GM12892 (cell line): ENCODE measurements around the gene SELENOT. TPM values are rescaled to one million over a fixed set of nuclear protein-coding genes. Genes with fewer than 3 reads are reported as not detected.

Experiments
- DNase-seq: peaks from one replicate; pipeline ENCODE4 v3.0.0; 2011; ENCODE audit not compliant: insufficient read length
- FAIRE-seq: peaks from 2 replicates; lab custom pipeline; 2011; peaks lifted over from hg19 to GRCh38; lab: Jason Lieb, UNC
- POLR2A ChIP-seq: IDR thresholded peaks from 2 replicates; pipeline ENCODE4 v1.6.1; 2011; ENCODE audit warnings: low read depth, low read length, control low read depth
- POLR2AphosphoS5 ChIP-seq: IDR thresholded peaks from 2 replicates; pipeline ENCODE4 v1.6.1; 2011; ENCODE audit warnings: low read depth, low read length, control low read depth
- TAF1 ChIP-seq: IDR thresholded peaks from 2 replicates; pipeline ENCODE4 v1.6.1; 2011; ENCODE audit warnings: low read depth, mild to moderate bottlenecking, control low read depth, low read length, borderline replicate concordance
- polyA plus RNA-seq: library from polyadenylated mRNA; unstranded; fragments of >200 nt; gene quantifications from one replicate; pipeline ENCODE4 v1.2.1, GENCODE V29; 2012; ENCODE audit warnings: missing spikeins, inconsistent platforms; ENCODE audit not compliant: missing spikeins

SELENOT gene
- 90.8 TPM for polyA plus RNA-seq

GRCh38 chr3:150603153-150603979, at the start of gene SELENOT:
Gene SELENOT, plus strand, starts transcription at chr3:150603321. Its CDS starts 42 bp downstream, at chr3:150603363.
- FAIRE-seq (peak; percentile 97), DNase-seq (peak; percentile 62)
- TF ChIP-seq POLR2AphosphoS5 (peak; percentile 98), POLR2A (peak; percentile 99), TAF1 (peak; percentile 98)

GRCh38 chr3:150555859-150556436, 47.2 kb upstream of the SELENOT start:
- no peak for FAIRE-seq
- no peak for DNase-seq
- TF ChIP-seq POLR2A (no peak), POLR2AphosphoS5 (no peak), TAF1 (no peak)

GRCh38 chr3:150556792-150557191, 46.3 kb upstream of the SELENOT start:
- TF ChIP-seq TAF1 (no peak), POLR2AphosphoS5 (no peak), POLR2A (no peak)
- DNase-seq, result no peak
- FAIRE-seq, result no peak

- FAIRE-seq (peak; percentile 21), DNase-seq (no peak)
- TF ChIP-seq TAF1 (no peak), POLR2AphosphoS5 (no peak), POLR2A (no peak)
Measured at GRCh38 chr3:150557725-150558124, 45.4 kb upstream of the SELENOT start.

- no peak for FAIRE-seq
- DNase-seq, result no peak
- TF ChIP-seq TAF1 (no peak), POLR2AphosphoS5 (no peak), POLR2A (no peak)
Measured at GRCh38 chr3:150564243-150564642, 38.9 kb upstream of the SELENOT start.

GRCh38 chr3:150567328-150567727, 35.8 kb upstream of the SELENOT start:
- DNase-seq, result no peak
- no peak for TF ChIP-seq POLR2A
- TF ChIP-seq TAF1, result no peak
- TF ChIP-seq POLR2AphosphoS5, result no peak
- no peak for FAIRE-seq

- DNase-seq, result no peak
- no peak for TF ChIP-seq TAF1
- no peak for TF ChIP-seq POLR2A
- no peak for TF ChIP-seq POLR2AphosphoS5
- FAIRE-seq, result no peak
Measured at GRCh38 chr3:150577855-150578254, 25.3 kb upstream of the SELENOT start.

- FAIRE-seq (no peak), DNase-seq (no peak)
- TF ChIP-seq POLR2AphosphoS5, result no peak
- TF ChIP-seq TAF1, result no peak
- no peak for TF ChIP-seq POLR2A
Measured at GRCh38 chr3:150581174-150581573, 21.9 kb upstream of the SELENOT start.

- DNase-seq, result peak; percentile 13
- TF ChIP-seq TAF1 (no peak), POLR2AphosphoS5 (no peak), POLR2A (no peak)
- peak; percentile 84 for FAIRE-seq
Measured at GRCh38 chr3:150582620-150583019, 20.5 kb upstream of the SELENOT start.

GRCh38 chr3:150583028-150583427, 20.1 kb upstream of the SELENOT start:
- FAIRE-seq, result no peak
- TF ChIP-seq POLR2A (no peak), TAF1 (no peak), POLR2AphosphoS5 (no peak)
- peak; percentile 8 for DNase-seq

- no peak for FAIRE-seq
- DNase-seq, result no peak
- no peak for TF ChIP-seq TAF1
- TF ChIP-seq POLR2AphosphoS5, result no peak
- TF ChIP-seq POLR2A, result no peak
Measured at GRCh38 chr3:150588027-150588830, 14.9 kb upstream of the SELENOT start.
